SKM-1 (cell line): ENCODE results near the gene AIG1.

Experiments used
- DNase-seq: peaks from one replicate; lab custom pipeline; 2025; ENCODE audit not compliant: unreplicated experiment; lab: John Stamatoyannopoulos, UW

AIG1 gene

GRCh38 chr6:143261899-143262436, 201.3 kb downstream of the AIG1 start:
- no peak for DNase-seq

- no peak for DNase-seq
Measured at GRCh38 chr6:143262859-143263258, 202.2 kb downstream of the AIG1 start.

GRCh38 chr6:143264379-143264778, 203.7 kb downstream of the AIG1 start:
- no peak for DNase-seq

GRCh38 chr6:143264986-143265764, 204.5 kb downstream of the AIG1 start:
- no peak for DNase-seq

- no peak for DNase-seq
Measured at GRCh38 chr6:143267760-143268159, 207.1 kb downstream of the AIG1 start.

GRCh38 chr6:143268439-143268838, 207.8 kb downstream of the AIG1 start:
- no peak for DNase-seq

GRCh38 chr6:143270026-143270425, 209.3 kb downstream of the AIG1 start:
- no peak for DNase-seq

- DNase-seq: no peak
Measured at GRCh38 chr6:143271024-143271423, 210.3 kb downstream of the AIG1 start.

- DNase-seq: no peak
Measured at GRCh38 chr6:143276436-143276835, 215.7 kb downstream of the AIG1 start.

- no peak for DNase-seq
Measured at GRCh38 chr6:143279385-143279784, 218.7 kb downstream of the AIG1 start.

GRCh38 chr6:143283887-143284645, 223.4 kb downstream of the AIG1 start:
- no peak for DNase-seq

GRCh38 chr6:143286251-143286795, 225.6 kb downstream of the AIG1 start:
- no peak for DNase-seq

GRCh38 chr6:143288923-143289322, 228.2 kb downstream of the AIG1 start:
- DNase-seq: no peak

- DNase-seq: no peak
Measured at GRCh38 chr6:143290206-143290605, 229.5 kb downstream of the AIG1 start.

- no peak for DNase-seq
Measured at GRCh38 chr6:143293523-143293922, 232.8 kb downstream of the AIG1 start.

GRCh38 chr6:143294265-143294860, 233.7 kb downstream of the AIG1 start:
- no peak for DNase-seq

- DNase-seq: no peak
Measured at GRCh38 chr6:143295932-143296331, 235.2 kb downstream of the AIG1 start.

GRCh38 chr6:143298071-143298470, 237.4 kb downstream of the AIG1 start:
- no peak for DNase-seq

- no peak for DNase-seq
Measured at GRCh38 chr6:143299253-143300166, 238.8 kb downstream of the AIG1 start.

- no peak for DNase-seq
Measured at GRCh38 chr6:143301188-143301587, 240.5 kb downstream of the AIG1 start.
